Measurements from ENCODE around the gene HIVEP1. TPM values are rescaled to one million over a fixed set of nuclear protein-coding genes. Genes with fewer than 3 reads are reported as not detected.

The HIVEP1 gene
- total RNA-seq, 1 donor from 2014 or later: 45.4 TPM

GRCh38 chr6:11978169-11978987, 33.7 kb upstream of the HIVEP1 start:
- H3K4me3 ChIP-seq (ENCODE audit: low read depth, low read length): no peak overlapping the region
- DNase-seq (ENCODE audit: low read depth): no peak
- no peak for TF ChIP-seq CTCF (IDR thresholded peaks at IDR 0.05; ENCODE audit: insufficient read depth, low read length, poor library complexity, severe bottlenecking)
- H3K27me3 ChIP-seq (ENCODE audit: control insufficient read depth, insufficient read depth, low read length): no peaks in the 10 kb centered on the region
- no peaks in the 10 kb centered on the region for H3K36me3 ChIP-seq (ENCODE audit: control insufficient read depth, insufficient read depth, low read length)

- TF ChIP-seq CTCF (IDR thresholded peaks at IDR 0.05; ENCODE audit: insufficient read depth, low read length, poor library complexity, severe bottlenecking): no peak
Measured at GRCh38 chr6:11979866-11980265, 32.2 kb upstream of the HIVEP1 start.

GRCh38 chr6:11983306-11983705, 28.8 kb upstream of the HIVEP1 start:
- Histone ChIP-seq H3K4me3 (ENCODE audit: low read depth, low read length) (no peak overlapping the region), H3K36me3 (ENCODE audit: control insufficient read depth, insufficient read depth, low read length) (no peaks in the 10 kb centered on the region), H3K27me3 (ENCODE audit: control insufficient read depth, insufficient read depth, low read length) (no peaks in the 10 kb centered on the region)
- DNase-seq (ENCODE audit: low read depth): no peak
- TF ChIP-seq CTCF (IDR thresholded peaks at IDR 0.05; ENCODE audit: insufficient read depth, low read length, poor library complexity, severe bottlenecking): no peak

More at GRCh38 chr6:11979866-11980265, 32.2 kb upstream of the HIVEP1 start:
- no peak overlapping the region for H3K4me3 ChIP-seq (ENCODE audit: low read depth, low read length)
- no peak for DNase-seq (ENCODE audit: low read depth)
- no peaks in the 10 kb centered on the region for H3K27me3 ChIP-seq (ENCODE audit: control insufficient read depth, insufficient read depth, low read length)
- H3K36me3 ChIP-seq (ENCODE audit: control insufficient read depth, insufficient read depth, low read length): no peaks in the 10 kb centered on the region

GRCh38 chr6:11987386-11987785, 24.7 kb upstream of the HIVEP1 start:
- Histone ChIP-seq H3K27me3 (ENCODE audit: control insufficient read depth, insufficient read depth, low read length) (no peaks in the 10 kb centered on the region), H3K4me3 (ENCODE audit: low read depth, low read length) (no peak overlapping the region), H3K36me3 (ENCODE audit: control insufficient read depth, insufficient read depth, low read length) (no peaks in the 10 kb centered on the region)
- no peak for DNase-seq (ENCODE audit: low read depth)
- no peak for TF ChIP-seq CTCF (IDR thresholded peaks at IDR 0.05; ENCODE audit: insufficient read depth, low read length, poor library complexity, severe bottlenecking)

GRCh38 chr6:11989386-11989785, 22.7 kb upstream of the HIVEP1 start:
- no peak for DNase-seq (ENCODE audit: low read depth)
- Histone ChIP-seq H3K36me3 (ENCODE audit: control insufficient read depth, insufficient read depth, low read length) (no peaks in the 10 kb centered on the region), H3K27me3 (ENCODE audit: control insufficient read depth, insufficient read depth, low read length) (no peaks in the 10 kb centered on the region), H3K4me3 (ENCODE audit: low read depth, low read length) (no peak overlapping the region)
- TF ChIP-seq CTCF (IDR thresholded peaks at IDR 0.05; ENCODE audit: insufficient read depth, low read length, poor library complexity, severe bottlenecking): no peak

- TF ChIP-seq CTCF (IDR thresholded peaks at IDR 0.05; ENCODE audit: insufficient read depth, low read length, poor library complexity, severe bottlenecking): no peak
- H3K4me3 ChIP-seq (ENCODE audit: low read depth, low read length): no peak overlapping the region
- no peaks in the 10 kb centered on the region for H3K27me3 ChIP-seq (ENCODE audit: control insufficient read depth, insufficient read depth, low read length)
Measured at GRCh38 chr6:11992086-11992485, 20.0 kb upstream of the HIVEP1 start.

More at GRCh38 chr6:11992086-11992485, 20.0 kb upstream of the HIVEP1 start:
- no peaks in the 10 kb centered on the region for H3K36me3 ChIP-seq (ENCODE audit: control insufficient read depth, insufficient read depth, low read length)
- DNase-seq (ENCODE audit: low read depth): no peak
